ENCODE data around the gene CCDC89.

The CCDC89 gene

GRCh38 chr11:85643191-85643614, 42.8 kb downstream of the CCDC89 start:
- DNase-seq (ENCODE audit: low read depth): no peak
- Histone ChIP-seq H3K4me3 (ENCODE audit: low read length) (no peak overlapping the region), H3K27me3 (replicated peaks; ENCODE audit: control insufficient read depth, insufficient read depth, low read length) (no peaks in the 10 kb centered on the region), H3K9me3 (ENCODE audit: control insufficient read depth, low read length) (no peaks in the 10 kb centered on the region), H3K4me1 (ENCODE audit: control insufficient read depth, insufficient read depth, low read length) (peaks cover 10% of the 10 kb centered on the region), H3K36me3 (ENCODE audit: control insufficient read depth, insufficient read depth, low read length, severe bottlenecking) (no peaks in the 10 kb centered on the region), H3K9ac (ENCODE audit: low read length) (no peak overlapping the region)

GRCh38 chr11:85634747-85635146, 51.2 kb downstream of the CCDC89 start:
- Histone ChIP-seq H3K9me3 (ENCODE audit: control insufficient read depth, low read length) (no peaks in the 10 kb centered on the region), H3K27me3 (replicated peaks; ENCODE audit: control insufficient read depth, insufficient read depth, low read length) (no peaks in the 10 kb centered on the region), H3K36me3 (ENCODE audit: control insufficient read depth, insufficient read depth, low read length, severe bottlenecking) (peaks cover 19% of the 10 kb centered on the region), H3K9ac (ENCODE audit: low read length) (no peak overlapping the region), H3K4me1 (ENCODE audit: control insufficient read depth, insufficient read depth, low read length) (peaks cover 2% of the 10 kb centered on the region), H3K4me3 (ENCODE audit: low read length) (no peak overlapping the region)
- DNase-seq (ENCODE audit: low read depth): no peak
